HEK293 (cell line): ENCODE measurements around the gene SMAGP.

Experiments used
- ATF2 ChIP-seq: fragments of 450-650 bp; formaldehyde crosslinking; IDR thresholded peaks from 2 replicates; pipeline ENCODE4 v1.5.1; 2016; ENCODE audit warnings: missing biosample characterization, missing genetic modification characterization, low read depth
- CTCF ChIP-seq: fragments of 450-650 bp; formaldehyde crosslinking; IDR thresholded peaks from 2 replicates; pipeline ENCODE4 v1.5.1; 2016; ENCODE audit warnings: missing biosample characterization, missing genetic modification characterization
- PRDM10 ChIP-seq: fragments of 450-650 bp; formaldehyde crosslinking; IDR thresholded peaks from 2 replicates; pipeline ENCODE4 v1.5.1; 2016; ENCODE audit warnings: missing biosample characterization, missing genetic modification characterization
- PRDM4 ChIP-seq: fragments of 450-650 bp; formaldehyde crosslinking; IDR thresholded peaks from 2 replicates; pipeline ENCODE4 v1.5.1; 2017; ENCODE audit warnings: missing biosample characterization, missing genetic modification characterization
- SALL2 ChIP-seq: fragments of 450-650 bp; formaldehyde crosslinking; IDR thresholded peaks from 2 replicates; pipeline ENCODE4 v1.5.0; 2017; ENCODE audit warnings: missing biosample characterization, mild to moderate bottlenecking, missing genetic modification characterization, borderline replicate concordance
- YY1 ChIP-seq: fragments of 450-650 bp; formaldehyde crosslinking; IDR thresholded peaks from 2 replicates; pipeline ENCODE4 v1.5.1; 2018; ENCODE audit warnings: missing biosample characterization, missing genetic modification characterization
- ZBTB21 ChIP-seq: fragments of 450-650 bp; formaldehyde crosslinking; IDR thresholded peaks from 2 replicates; pipeline ENCODE4 v1.5.1; 2017; ENCODE audit warnings: missing biosample characterization, missing genetic modification characterization
- ZBTB7A ChIP-seq: fragments of 450-650 bp; formaldehyde crosslinking; IDR thresholded peaks from 2 replicates; pipeline ENCODE4 v1.5.1; 2016; ENCODE audit warnings: low read depth, missing biosample characterization, missing genetic modification characterization
- ZBTB8A ChIP-seq: fragments of 450-650 bp; formaldehyde crosslinking; IDR thresholded peaks from 2 replicates; pipeline ENCODE4 v1.5.1; 2016; ENCODE audit warnings: missing biosample characterization, missing genetic modification characterization
- ZFP37 ChIP-seq: fragments of 450-650 bp; formaldehyde crosslinking; IDR thresholded peaks from 2 replicates; pipeline ENCODE4 v1.5.1; 2016; ENCODE audit warnings: missing biosample characterization, missing genetic modification characterization
- ZNF24 ChIP-seq: fragments of 450-650 bp; formaldehyde crosslinking; IDR thresholded peaks from 2 replicates; pipeline ENCODE4 v1.5.1; 2016; ENCODE audit warnings: missing biosample characterization, missing genetic modification characterization
- ZNF530 ChIP-seq: fragments of 450-650 bp; formaldehyde crosslinking; IDR thresholded peaks from 2 replicates; pipeline ENCODE4 v1.5.1; 2016; ENCODE audit warnings: low read depth, missing biosample characterization, missing genetic modification characterization
- ZNF621 ChIP-seq: fragments of 450-650 bp; formaldehyde crosslinking; IDR thresholded peaks from 2 replicates; pipeline ENCODE4 v1.5.1; 2017; ENCODE audit warnings: missing biosample characterization, missing genetic modification characterization
- ZNF639 ChIP-seq: fragments of 450-650 bp; formaldehyde crosslinking; IDR thresholded peaks from 2 replicates; pipeline ENCODE4 v1.5.1; 2016; ENCODE audit warnings: missing biosample characterization, missing genetic modification characterization

- TF ChIP-seq YY1 (tag by site-specific recombination) (no peak), ZNF621 (tag by site-specific recombination) (no peak), ZBTB21 (tag by site-specific recombination) (no peak), ZFP37 (tag by site-specific recombination) (no peak), ATF2 (tag by site-specific recombination) (no peak), ZNF24 (tag by site-specific recombination) (no peak), ZBTB7A (no peak), SALL2 (tag by site-specific recombination) (no peak), CTCF (tag by site-specific recombination) (no peak), ZBTB8A (tag by site-specific recombination) (no peak), PRDM10 (tag by site-specific recombination) (no peak), PRDM4 (tag by site-specific recombination) (no peak), ZNF530 (tag by site-specific recombination) (no peak), ZNF639 (tag by site-specific recombination) (no peak)
Measured at GRCh38 chr12:51216642-51217041, 53.6 kb downstream of the SMAGP start.
